GM06990 (cell line): ENCODE measurements around the gene CYP11A1.

Source experiments
- DNase-seq: peaks from one replicate; pipeline ENCODE4 v3.0.0-alpha.2; 2011; ENCODE audit not compliant: insufficient read length; ENCODE audit errors: extremely low read depth
- H3K27me3 ChIP-seq: replicated peaks from 2 replicates; pipeline ENCODE4 v1.6.0; 2011; ENCODE audit warnings: low read length; ENCODE audit not compliant: control insufficient read depth, insufficient read depth
- H3K36me3 ChIP-seq: 2 replicates; pipeline ENCODE4 v1.5.1; 2011; ENCODE audit warnings: low read length; ENCODE audit not compliant: control insufficient read depth, insufficient read depth
- H3K4me3 ChIP-seq: replicated peaks from 2 replicates; pipeline ENCODE4 v1.5.1; 2011; ENCODE audit warnings: low read depth, mild to moderate bottlenecking, control low read depth, low read length
- TF ChIP-seq, protein P1 (sequence below): IDR thresholded peaks from 2 replicates; pipeline ENCODE4 v1.5.1; 2011; ENCODE audit warnings: low read length, control low read depth, mild to moderate bottlenecking, inconsistent platforms; ENCODE audit not compliant: insufficient read depth, poor library complexity, severe bottlenecking

CYP11A1 gene

GRCh38 chr15:74289671-74290070, 77.8 kb downstream of the CYP11A1 start:
- no peak for DNase-seq
- Histone ChIP-seq H3K27me3 (no peaks in the 10 kb centered on the region), H3K36me3 (no peaks in the 10 kb centered on the region), H3K4me3 (no peak overlapping the region)
- TF ChIP-seq, protein P1, sequence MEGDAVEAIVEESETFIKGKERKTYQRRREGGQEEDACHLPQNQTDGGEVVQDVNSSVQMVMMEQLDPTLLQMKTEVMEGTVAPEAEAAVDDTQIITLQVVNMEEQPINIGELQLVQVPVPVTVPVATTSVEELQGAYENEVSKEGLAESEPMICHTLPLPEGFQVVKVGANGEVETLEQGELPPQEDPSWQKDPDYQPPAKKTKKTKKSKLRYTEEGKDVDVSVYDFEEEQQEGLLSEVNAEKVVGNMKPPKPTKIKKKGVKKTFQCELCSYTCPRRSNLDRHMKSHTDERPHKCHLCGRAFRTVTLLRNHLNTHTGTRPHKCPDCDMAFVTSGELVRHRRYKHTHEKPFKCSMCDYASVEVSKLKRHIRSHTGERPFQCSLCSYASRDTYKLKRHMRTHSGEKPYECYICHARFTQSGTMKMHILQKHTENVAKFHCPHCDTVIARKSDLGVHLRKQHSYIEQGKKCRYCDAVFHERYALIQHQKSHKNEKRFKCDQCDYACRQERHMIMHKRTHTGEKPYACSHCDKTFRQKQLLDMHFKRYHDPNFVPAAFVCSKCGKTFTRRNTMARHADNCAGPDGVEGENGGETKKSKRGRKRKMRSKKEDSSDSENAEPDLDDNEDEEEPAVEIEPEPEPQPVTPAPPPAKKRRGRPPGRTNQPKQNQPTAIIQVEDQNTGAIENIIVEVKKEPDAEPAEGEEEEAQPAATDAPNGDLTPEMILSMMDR, result no peak
